ENCODE measurements around the gene GRAMD1A.
"Not testable (repeated sequence)": the region's sequence is repeated elsewhere in the genome, so short reads cannot be mapped to it uniquely, and the experiment has no call there.

GRAMD1A gene

DNA sequence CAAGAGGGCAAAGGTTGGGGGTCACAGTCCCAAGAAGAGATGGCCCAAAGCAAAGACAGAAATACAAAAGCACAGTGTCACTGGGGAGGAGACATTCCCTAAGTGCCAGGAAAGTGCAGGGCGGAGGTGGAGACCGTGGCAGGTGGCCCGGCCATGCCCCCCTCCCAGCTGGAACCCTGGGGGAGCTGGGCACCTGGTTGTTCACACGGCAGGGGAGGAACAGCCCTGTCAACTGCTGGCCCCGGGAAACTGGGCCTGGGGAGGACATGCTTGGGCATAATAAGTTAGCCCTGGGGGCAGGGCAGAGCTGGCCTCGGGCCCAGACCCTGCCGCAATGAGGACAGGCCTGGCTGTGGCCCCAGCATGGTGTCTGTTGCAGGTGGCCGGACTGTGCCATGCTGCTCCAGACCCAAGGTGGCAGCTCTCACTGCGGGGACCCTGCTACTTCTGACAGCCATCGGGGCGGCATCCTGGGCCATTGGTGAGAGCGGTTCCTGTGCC is 48.8 kb downstream of the GRAMD1A start:
- H3K9me3 ChIP-seq = no peaks in the 10 kb centered on the region
- H3K36me3 ChIP-seq = no peaks in the 10 kb centered on the region
- H3K4me1 ChIP-seq = no peaks in the 10 kb centered on the region
- H3K27me3 ChIP-seq = no peaks in the 10 kb centered on the region
- TF ChIP-seq, protein P1, sequence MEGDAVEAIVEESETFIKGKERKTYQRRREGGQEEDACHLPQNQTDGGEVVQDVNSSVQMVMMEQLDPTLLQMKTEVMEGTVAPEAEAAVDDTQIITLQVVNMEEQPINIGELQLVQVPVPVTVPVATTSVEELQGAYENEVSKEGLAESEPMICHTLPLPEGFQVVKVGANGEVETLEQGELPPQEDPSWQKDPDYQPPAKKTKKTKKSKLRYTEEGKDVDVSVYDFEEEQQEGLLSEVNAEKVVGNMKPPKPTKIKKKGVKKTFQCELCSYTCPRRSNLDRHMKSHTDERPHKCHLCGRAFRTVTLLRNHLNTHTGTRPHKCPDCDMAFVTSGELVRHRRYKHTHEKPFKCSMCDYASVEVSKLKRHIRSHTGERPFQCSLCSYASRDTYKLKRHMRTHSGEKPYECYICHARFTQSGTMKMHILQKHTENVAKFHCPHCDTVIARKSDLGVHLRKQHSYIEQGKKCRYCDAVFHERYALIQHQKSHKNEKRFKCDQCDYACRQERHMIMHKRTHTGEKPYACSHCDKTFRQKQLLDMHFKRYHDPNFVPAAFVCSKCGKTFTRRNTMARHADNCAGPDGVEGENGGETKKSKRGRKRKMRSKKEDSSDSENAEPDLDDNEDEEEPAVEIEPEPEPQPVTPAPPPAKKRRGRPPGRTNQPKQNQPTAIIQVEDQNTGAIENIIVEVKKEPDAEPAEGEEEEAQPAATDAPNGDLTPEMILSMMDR (IDR thresholded peaks at IDR 0.05; ENCODE audit: low read depth, low read length) = no peak
- peak; percentile 56 for DNase-seq
- H3K4me3 ChIP-seq (ENCODE audit: low read depth, low read length) = no peak overlapping the region

DNA sequence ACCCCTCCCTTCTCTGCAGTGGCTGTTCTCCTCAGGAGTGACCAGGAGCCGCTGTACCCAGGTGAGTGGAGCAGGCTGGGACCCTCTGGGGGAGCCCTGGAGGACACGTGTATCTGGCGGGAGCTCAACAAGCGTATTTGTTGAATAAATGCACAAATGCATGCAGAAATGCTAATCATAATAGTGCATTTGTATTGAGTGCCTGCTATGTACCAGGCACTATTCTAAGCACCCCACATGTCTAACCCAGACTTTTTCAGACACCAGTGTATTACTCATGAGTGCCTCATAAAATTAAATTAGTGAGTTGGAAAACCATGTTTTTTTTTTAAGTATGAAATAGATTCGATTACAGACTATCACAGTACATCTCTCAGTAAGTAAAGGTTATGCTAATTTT is 49.3 kb downstream of the GRAMD1A start:
- no peaks in the 10 kb centered on the region for H3K4me1 ChIP-seq
- no peak overlapping the region for H3K4me3 ChIP-seq (ENCODE audit: low read depth, low read length)
- TF ChIP-seq, protein P1 (IDR thresholded peaks at IDR 0.05; ENCODE audit: low read depth, low read length) = no peak
- no peaks in the 10 kb centered on the region for H3K9me3 ChIP-seq
- no peak for DNase-seq
- H3K36me3 ChIP-seq = no peaks in the 10 kb centered on the region
- no peaks in the 10 kb centered on the region for H3K27me3 ChIP-seq

DNA sequence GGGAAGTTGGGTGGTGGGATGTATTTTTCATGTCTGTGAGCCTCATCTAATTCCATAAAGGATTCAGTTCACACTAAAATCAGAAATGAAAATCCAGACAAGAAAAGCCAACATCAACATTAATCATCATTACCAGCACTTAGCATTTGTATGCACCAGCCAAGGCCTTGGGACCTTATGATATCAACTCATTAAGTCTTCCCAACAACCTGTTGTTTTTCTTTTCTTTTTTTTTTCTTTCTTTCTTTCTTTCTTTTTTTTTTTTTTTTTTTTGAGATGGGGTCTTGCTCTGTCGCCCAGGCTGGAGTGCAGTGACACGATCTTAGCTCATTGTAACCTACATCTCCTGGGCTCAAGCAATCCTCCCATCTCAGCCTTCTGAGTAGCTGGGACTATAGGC is 50.5 kb downstream of the GRAMD1A start:
- H3K4me1 ChIP-seq; H3K36me3 ChIP-seq; H3K27me3 ChIP-seq; DNase-seq; H3K4me3 ChIP-seq (ENCODE audit: low read depth, low read length); H3K9me3 ChIP-seq: not testable (repeated sequence)

DNA sequence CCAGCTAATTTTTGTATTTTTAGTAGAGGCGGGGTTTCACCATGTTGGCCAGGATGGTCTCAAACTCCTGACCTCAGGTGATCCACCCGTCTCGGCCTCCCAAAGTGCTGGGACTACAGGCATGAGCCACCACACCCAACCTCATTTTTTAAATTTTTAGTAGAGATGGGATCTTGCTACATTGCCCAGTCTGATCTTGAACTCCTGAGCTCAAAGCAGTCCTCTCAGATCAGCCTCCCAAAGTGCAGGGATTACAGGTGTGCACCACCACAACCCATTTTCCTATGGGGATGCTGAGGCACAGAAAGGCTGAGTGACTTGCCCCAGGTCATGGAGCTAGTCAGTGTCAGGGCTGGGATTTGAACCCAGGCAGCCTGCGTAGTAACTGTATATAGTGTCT is 51.1 kb downstream of the GRAMD1A start:
- H3K27me3 ChIP-seq; H3K36me3 ChIP-seq; H3K4me3 ChIP-seq (ENCODE audit: low read depth, low read length); H3K4me1 ChIP-seq; H3K9me3 ChIP-seq; DNase-seq: not testable (repeated sequence)

DNA sequence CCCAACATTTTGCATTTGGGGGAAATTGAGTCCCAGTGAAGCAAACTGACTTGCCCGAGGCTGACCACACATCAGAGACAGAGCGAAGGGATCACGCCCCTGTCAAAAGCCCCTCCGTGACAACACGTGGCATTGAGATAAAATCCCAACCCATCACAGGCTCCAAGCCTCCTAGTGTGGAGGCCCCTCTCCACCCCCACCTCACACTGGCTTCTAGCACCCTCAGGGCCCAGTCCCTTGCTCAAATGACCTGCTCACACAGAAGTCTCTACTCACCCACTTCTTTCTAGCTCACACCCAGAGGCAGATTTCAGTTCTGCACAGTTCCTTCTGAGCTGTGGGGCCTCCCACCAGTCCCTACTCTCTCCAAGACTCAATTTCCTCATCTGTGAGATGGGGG is 51.7 kb downstream of the GRAMD1A start:
- Histone ChIP-seq H3K4me1 (no peaks in the 10 kb centered on the region), H3K27me3 (peaks cover 4% of the 10 kb centered on the region; the same call in 1 of the 2 replicates), H3K36me3 (no peaks in the 10 kb centered on the region), H3K9me3 (no peaks in the 10 kb centered on the region; the same call in 1 of the 2 replicates), H3K4me3 (ENCODE audit: low read depth, low read length) (no peak overlapping the region)
- TF ChIP-seq, protein P1 (IDR thresholded peaks at IDR 0.05; ENCODE audit: low read depth, low read length) = no peak
- DNase-seq = no peak

DNA sequence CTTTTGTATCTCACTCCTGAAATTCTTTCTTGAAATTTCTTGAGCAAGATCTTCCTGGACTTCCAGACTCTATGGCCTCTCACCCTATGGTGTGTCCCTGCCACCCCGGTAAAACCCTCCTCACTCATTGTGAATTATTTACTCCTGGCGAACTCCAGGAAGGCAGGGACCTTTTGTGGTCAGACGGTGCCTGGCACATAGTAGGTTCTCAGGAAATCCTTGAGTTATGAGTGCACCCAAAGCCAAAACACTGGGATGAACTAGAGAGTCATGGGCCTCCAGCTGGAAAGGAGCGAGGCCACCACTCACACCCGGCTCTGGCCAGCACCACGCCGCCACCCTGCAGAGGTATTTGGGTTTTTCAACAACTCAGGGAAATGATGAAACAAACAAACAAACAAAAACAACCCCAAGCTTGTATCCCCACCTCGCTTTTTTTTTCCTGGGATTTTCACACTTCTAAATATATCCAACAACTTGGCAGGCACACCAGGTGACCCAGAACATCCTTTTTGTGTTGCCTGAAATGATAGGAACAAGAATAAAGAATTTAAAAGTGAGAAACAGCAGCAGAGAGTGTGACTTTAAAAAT is 52.6 kb downstream of the GRAMD1A start:
- DNase-seq = no peak
- Histone ChIP-seq H3K27me3 (peaks cover 6% of the 10 kb centered on the region; the same call in 1 of the 2 replicates), H3K36me3 (no peaks in the 10 kb centered on the region), H3K4me3 (ENCODE audit: low read depth, low read length) (no peak overlapping the region), H3K9me3 (no peaks in the 10 kb centered on the region; the same call in 1 of the 2 replicates), H3K4me1 (no peaks in the 10 kb centered on the region)
- TF ChIP-seq, protein P1 (IDR thresholded peaks at IDR 0.05; ENCODE audit: low read depth, low read length) = no peak

DNA sequence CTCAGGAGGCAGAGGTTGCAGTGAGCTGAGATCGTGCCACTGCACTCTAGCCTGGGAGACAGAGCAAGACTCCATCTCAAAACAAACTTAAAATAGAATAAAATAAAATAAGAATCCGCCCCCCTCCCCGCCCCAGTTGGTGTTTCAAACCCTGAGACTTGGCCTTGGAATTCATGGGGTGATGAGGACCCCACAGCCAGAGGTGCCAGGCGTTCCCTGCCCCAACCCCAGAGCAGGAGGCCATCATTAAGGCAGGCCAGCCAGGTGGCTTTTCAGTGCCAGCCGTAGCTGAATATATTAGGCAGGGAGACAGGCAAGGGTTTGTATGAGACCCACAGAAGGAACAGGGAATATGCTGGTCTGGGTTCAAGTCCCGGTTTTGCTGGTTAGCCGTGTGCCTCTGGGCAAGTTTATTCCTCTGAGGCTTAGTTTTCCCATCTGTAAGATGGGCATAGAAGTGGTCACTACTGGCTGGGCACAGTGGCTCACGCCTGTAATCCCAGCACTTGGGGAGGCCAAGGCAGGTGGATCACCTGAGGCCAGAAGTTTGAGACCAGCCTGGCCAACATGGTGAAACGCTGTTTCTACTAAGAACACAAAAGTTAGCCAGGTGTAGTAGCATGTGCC is 53.7 kb downstream of the GRAMD1A start:
- peaks cover 6% of the 10 kb centered on the region; the same call in 1 of the 2 replicates for H3K27me3 ChIP-seq
- no peaks in the 10 kb centered on the region for H3K36me3 ChIP-seq
- no peaks in the 10 kb centered on the region for H3K4me1 ChIP-seq
- H3K9me3 ChIP-seq = no peaks in the 10 kb centered on the region; the same call in 1 of the 2 replicates
- TF ChIP-seq, protein P1 (IDR thresholded peaks at IDR 0.05; ENCODE audit: low read depth, low read length) = no peak
- DNase-seq = no peak
- no peak overlapping the region for H3K4me3 ChIP-seq (ENCODE audit: low read depth, low read length)

All from BE2C (cell line).